ENCODE measurements around the gene CTNNBIP1.

The CTNNBIP1 gene

GRCh38 chr1:9815150-9815549 lies 94.9 kb downstream of the CTNNBIP1 start:
- no peaks in the 10 kb centered on the region for H3K36me3 ChIP-seq (ENCODE audit: control insufficient read depth, insufficient read depth, low read length)
- no peak overlapping the region for H3K4me3 ChIP-seq (ENCODE audit: low read length)
- peaks cover 6% of the 10 kb centered on the region for H3K79me1 ChIP-seq (ENCODE audit: low read length)
- H2BK15ac ChIP-seq (replicated peaks; ENCODE audit: low read depth), result no peak overlapping the region
- DNase-seq, result no peak
- no peak overlapping the region for H4K5ac ChIP-seq (ENCODE audit: low read length)
- WGBS (ENCODE audit: extremely low coverage, insufficient coverage, low lambda C conversion rate), result no CpG with 5 or more reads among the region's 2 CpGs
- no peak overlapping the region for H3K27ac ChIP-seq (ENCODE audit: low read depth, low read length)
- no peak overlapping the region for H3K18ac ChIP-seq (ENCODE audit: low read length)
- H2BK5ac ChIP-seq (ENCODE audit: low read length), result no peak overlapping the region
- H3K56ac ChIP-seq (ENCODE audit: low read length), result no peak overlapping the region
- peaks cover 36% of the 10 kb centered on the region for H3K79me2 ChIP-seq (ENCODE audit: control insufficient read depth, insufficient read depth, low read length)
- H2BK120ac ChIP-seq (ENCODE audit: low read depth, low read length), result no peak overlapping the region
- no peak overlapping the region for H3K23ac ChIP-seq (ENCODE audit: low read length)
- no peaks in the 10 kb centered on the region for H3K4me1 ChIP-seq (ENCODE audit: control insufficient read depth, low read depth, low read length)
- H3K4me2 ChIP-seq (ENCODE audit: low read length), result no peak overlapping the region
- H3K27me3 ChIP-seq (ENCODE audit: insufficient read depth, low read length, poor library complexity), result no peaks in the 10 kb centered on the region
- no peak overlapping the region for H2AK5ac ChIP-seq (ENCODE audit: low read length)
- H3K4ac ChIP-seq (ENCODE audit: low read depth, low read length), result no peak overlapping the region
- no peak overlapping the region for H4K8ac ChIP-seq (ENCODE audit: low read depth, low read length)
- no peak overlapping the region for H3K9ac ChIP-seq (ENCODE audit: low read length)

GRCh38 chr1:9814619-9815018 lies 95.5 kb downstream of the CTNNBIP1 start:
- H3K4ac ChIP-seq (ENCODE audit: low read depth, low read length), result no peak overlapping the region
- H2BK120ac ChIP-seq (ENCODE audit: low read depth, low read length), result no peak overlapping the region
- no peak overlapping the region for H4K5ac ChIP-seq (ENCODE audit: low read length)
- H3K56ac ChIP-seq (ENCODE audit: low read length), result no peak overlapping the region
- WGBS (ENCODE audit: extremely low coverage, insufficient coverage, low lambda C conversion rate), result no CpG with 5 or more reads among the region's 6 CpGs
- no peak overlapping the region for H3K23ac ChIP-seq (ENCODE audit: low read length)
- no peaks in the 10 kb centered on the region for H3K36me3 ChIP-seq (ENCODE audit: control insufficient read depth, insufficient read depth, low read length)
- no peak overlapping the region for H4K8ac ChIP-seq (ENCODE audit: low read depth, low read length)
- H3K79me2 ChIP-seq (ENCODE audit: control insufficient read depth, insufficient read depth, low read length), result peaks cover 31% of the 10 kb centered on the region
- H3K4me3 ChIP-seq (ENCODE audit: low read length), result no peak overlapping the region
- no peak overlapping the region for H3K27ac ChIP-seq (ENCODE audit: low read depth, low read length)
- no peak overlapping the region for H2AK5ac ChIP-seq (ENCODE audit: low read length)
- H2BK5ac ChIP-seq (ENCODE audit: low read length), result no peak overlapping the region
- no peak for DNase-seq
- H3K4me1 ChIP-seq (ENCODE audit: control insufficient read depth, low read depth, low read length), result no peaks in the 10 kb centered on the region
- H3K18ac ChIP-seq (ENCODE audit: low read length), result no peak overlapping the region
- H3K79me1 ChIP-seq (ENCODE audit: low read length), result peaks cover 6% of the 10 kb centered on the region
- H3K9ac ChIP-seq (ENCODE audit: low read length), result no peak overlapping the region
- H2BK15ac ChIP-seq (replicated peaks; ENCODE audit: low read depth), result no peak overlapping the region
- no peaks in the 10 kb centered on the region for H3K27me3 ChIP-seq (ENCODE audit: insufficient read depth, low read length, poor library complexity)
- no peak overlapping the region for H3K4me2 ChIP-seq (ENCODE audit: low read length)

GRCh38 chr1:9811239-9811966 lies 98.7 kb downstream of the CTNNBIP1 start:
- Histone ChIP-seq H3K79me1 (ENCODE audit: low read length) (peaks cover 12% of the 10 kb centered on the region), H2BK5ac (ENCODE audit: low read length) (no peak overlapping the region), H3K9ac (ENCODE audit: low read length) (no peak overlapping the region), H3K18ac (ENCODE audit: low read length) (no peak overlapping the region), H3K36me3 (ENCODE audit: control insufficient read depth, insufficient read depth, low read length) (no peaks in the 10 kb centered on the region), H3K56ac (ENCODE audit: low read length) (no peak overlapping the region), H3K4me3 (ENCODE audit: low read length) (no peak overlapping the region), H3K27ac (ENCODE audit: low read depth, low read length) (no peak overlapping the region), H2BK120ac (ENCODE audit: low read depth, low read length) (no peak overlapping the region), H3K4ac (ENCODE audit: low read depth, low read length) (no peak overlapping the region), H3K79me2 (ENCODE audit: control insufficient read depth, insufficient read depth, low read length) (peaks cover 43% of the 10 kb centered on the region), H3K27me3 (ENCODE audit: insufficient read depth, low read length, poor library complexity) (no peaks in the 10 kb centered on the region), H3K4me2 (ENCODE audit: low read length) (no peak overlapping the region), H4K5ac (ENCODE audit: low read length) (no peak overlapping the region), H2AK5ac (ENCODE audit: low read length) (no peak overlapping the region), H3K23ac (ENCODE audit: low read length) (no peak overlapping the region), H3K4me1 (ENCODE audit: control insufficient read depth, low read depth, low read length) (no peaks in the 10 kb centered on the region), H4K8ac (ENCODE audit: low read depth, low read length) (no peak overlapping the region), H2BK15ac (replicated peaks; ENCODE audit: low read depth) (no peak overlapping the region)
- DNase-seq, result no peak
- no CpG with 5 or more reads among the region's 6 CpGs for WGBS (ENCODE audit: extremely low coverage, insufficient coverage, low lambda C conversion rate)

GRCh38 chr1:9809100-9809510 lies 101.0 kb downstream of the CTNNBIP1 start:
- H2BK15ac ChIP-seq (replicated peaks; ENCODE audit: low read depth), result no peak overlapping the region
- no peaks in the 10 kb centered on the region for H3K4me1 ChIP-seq (ENCODE audit: control insufficient read depth, low read depth, low read length)
- H3K4me3 ChIP-seq (ENCODE audit: low read length), result no peak overlapping the region
- no peak overlapping the region for H2BK120ac ChIP-seq (ENCODE audit: low read depth, low read length)
- H3K27me3 ChIP-seq (ENCODE audit: insufficient read depth, low read length, poor library complexity), result no peaks in the 10 kb centered on the region
- H3K23ac ChIP-seq (ENCODE audit: low read length), result no peak overlapping the region
- H2BK5ac ChIP-seq (ENCODE audit: low read length), result no peak overlapping the region
- peaks cover 40% of the 10 kb centered on the region for H3K79me2 ChIP-seq (ENCODE audit: control insufficient read depth, insufficient read depth, low read length)
- no peak overlapping the region for H4K8ac ChIP-seq (ENCODE audit: low read depth, low read length)
- H3K27ac ChIP-seq (ENCODE audit: low read depth, low read length), result no peak overlapping the region
- no peaks in the 10 kb centered on the region for H3K36me3 ChIP-seq (ENCODE audit: control insufficient read depth, insufficient read depth, low read length)
- no peak overlapping the region for H4K5ac ChIP-seq (ENCODE audit: low read length)
- H2AK5ac ChIP-seq (ENCODE audit: low read length), result no peak overlapping the region
- WGBS (ENCODE audit: extremely low coverage, insufficient coverage, low lambda C conversion rate), result no CpG with 5 or more reads among the region's 8 CpGs
- H3K56ac ChIP-seq (ENCODE audit: low read length), result no peak overlapping the region
- peaks cover 10% of the 10 kb centered on the region for H3K79me1 ChIP-seq (ENCODE audit: low read length)
- no peak overlapping the region for H3K9ac ChIP-seq (ENCODE audit: low read length)
- no peak overlapping the region for H3K18ac ChIP-seq (ENCODE audit: low read length)
- no peak for DNase-seq
- no peak overlapping the region for H3K4me2 ChIP-seq (ENCODE audit: low read length)
- H3K4ac ChIP-seq (ENCODE audit: low read depth, low read length), result no peak overlapping the region

GRCh38 chr1:9808459-9808858 lies 101.6 kb downstream of the CTNNBIP1 start:
- Histone ChIP-seq H3K4me2 (ENCODE audit: low read length) (no peak overlapping the region), H2BK15ac (replicated peaks; ENCODE audit: low read depth) (no peak overlapping the region), H3K4ac (ENCODE audit: low read depth, low read length) (no peak overlapping the region), H3K56ac (ENCODE audit: low read length) (no peak overlapping the region), H2BK5ac (ENCODE audit: low read length) (no peak overlapping the region), H4K8ac (ENCODE audit: low read depth, low read length) (no peak overlapping the region), H2AK5ac (ENCODE audit: low read length) (no peak overlapping the region), H3K27ac (ENCODE audit: low read depth, low read length) (no peak overlapping the region), H4K5ac (ENCODE audit: low read length) (no peak overlapping the region), H3K36me3 (ENCODE audit: control insufficient read depth, insufficient read depth, low read length) (no peaks in the 10 kb centered on the region), H3K4me3 (ENCODE audit: low read length) (no peak overlapping the region), H3K18ac (ENCODE audit: low read length) (no peak overlapping the region), H3K27me3 (ENCODE audit: insufficient read depth, low read length, poor library complexity) (no peaks in the 10 kb centered on the region), H3K4me1 (ENCODE audit: control insufficient read depth, low read depth, low read length) (no peaks in the 10 kb centered on the region), H3K23ac (ENCODE audit: low read length) (no peak overlapping the region), H3K9ac (ENCODE audit: low read length) (no peak overlapping the region), H3K79me2 (ENCODE audit: control insufficient read depth, insufficient read depth, low read length) (peaks cover 40% of the 10 kb centered on the region), H3K79me1 (ENCODE audit: low read length) (peaks cover 10% of the 10 kb centered on the region), H2BK120ac (ENCODE audit: low read depth, low read length) (no peak overlapping the region)
- no peak for DNase-seq
- WGBS (ENCODE audit: extremely low coverage, insufficient coverage, low lambda C conversion rate), result no CpG with 5 or more reads among the region's 8 CpGs

- Histone ChIP-seq H3K27me3 (ENCODE audit: insufficient read depth, low read length, poor library complexity) (no peaks in the 10 kb centered on the region), H2BK120ac (ENCODE audit: low read depth, low read length) (no peak overlapping the region), H3K4me2 (ENCODE audit: low read length) (no peak overlapping the region), H3K36me3 (ENCODE audit: control insufficient read depth, insufficient read depth, low read length) (no peaks in the 10 kb centered on the region), H3K9ac (ENCODE audit: low read length) (no peak overlapping the region), H3K18ac (ENCODE audit: low read length) (no peak overlapping the region), H2AK5ac (ENCODE audit: low read length) (no peak overlapping the region), H4K8ac (ENCODE audit: low read depth, low read length) (no peak overlapping the region), H3K23ac (ENCODE audit: low read length) (no peak overlapping the region), H3K79me1 (ENCODE audit: low read length) (peaks cover 10% of the 10 kb centered on the region), H2BK15ac (replicated peaks; ENCODE audit: low read depth) (no peak overlapping the region), H4K5ac (ENCODE audit: low read length) (no peak overlapping the region), H3K4ac (ENCODE audit: low read depth, low read length) (no peak overlapping the region), H3K79me2 (ENCODE audit: control insufficient read depth, insufficient read depth, low read length) (peaks cover 48% of the 10 kb centered on the region), H3K4me1 (ENCODE audit: control insufficient read depth, low read depth, low read length) (no peaks in the 10 kb centered on the region), H3K4me3 (ENCODE audit: low read length) (no peak overlapping the region), H3K56ac (ENCODE audit: low read length) (no peak overlapping the region), H2BK5ac (ENCODE audit: low read length) (no peak overlapping the region), H3K27ac (ENCODE audit: low read depth, low read length) (no peak overlapping the region)
- DNase-seq, result no peak
- WGBS (ENCODE audit: extremely low coverage, insufficient coverage, low lambda C conversion rate), result no CpG with 5 or more reads among the region's 12 CpGs
Observed at GRCh38 chr1:9807541-9807940, 102.5 kb downstream of the CTNNBIP1 start.
